T-helper 17 cell (primary cell): ENCODE measurements around the gene OR13J1. TPM values are rescaled to one million over a fixed set of nuclear protein-coding genes. Genes with fewer than 3 reads are reported as not detected.
"Not testable (repeated sequence)": the region's sequence is repeated elsewhere in the genome, so short reads cannot be mapped to it uniquely, and the experiment has no call there.

Source experiments
- ATAC-seq: fragments of 150-1000 bp; cut with Tn5 transposase; 2 replicates; pipeline ENCODE4 v1.10.0; 2021; ENCODE audit warnings: mild to moderate bottlenecking, moderate library complexity
- DNase-seq, 3 donors: peaks; one replicate each; pipeline versions ENCODE4 v3.0.0 to v3.0.0-alpha.2; 2020 to 2021
- H3K9me3 ChIP-seq: one replicate; pipeline ENCODE4 v1.7.0; 2013; ENCODE audit warnings: low read length, mild to moderate bottlenecking; ENCODE audit not compliant: control insufficient read depth, poor library complexity, severe bottlenecking
- H3K27ac Mint-ChIP-seq: one replicate; pipeline ENCODE4 v1.8.0; 2022; ENCODE audit warnings: mild to moderate bottlenecking, moderate library complexity, mixed read lengths
- H3K27me3 Mint-ChIP-seq: one replicate; pipeline ENCODE4 v1.8.0; 2022; ENCODE audit warnings: mixed read lengths
- H3K36me3 Mint-ChIP-seq: one replicate; pipeline ENCODE4 v1.8.0; 2022; ENCODE audit warnings: low read depth, mixed read lengths
- H3K4me1 Mint-ChIP-seq: one replicate; pipeline ENCODE4 v1.8.0; 2022; ENCODE audit warnings: mild to moderate bottlenecking, mixed read lengths
- H3K4me3 Mint-ChIP-seq: one replicate; pipeline ENCODE4 v1.8.0; 2022; ENCODE audit warnings: mild to moderate bottlenecking, moderate library complexity, mixed read lengths
- total RNA-seq, 4 donors: library from RNA in 2 of 4; stranded (reverse) in 2 of 4; gene quantifications; one replicate each; pipeline ENCODE4 v1.2.3 and lab custom pipeline; 2022 to 2026

The OR13J1 gene
- total RNA-seq, 2 donors from 2014 or later: not detected

- Mint-ChIP-seq H3K36me3 (peaks cover 3% of the 10 kb centered on the region), H3K27ac (no peak overlapping the region), H3K4me3 (no peak overlapping the region), H3K4me1 (peaks cover 4% of the 10 kb centered on the region), H3K27me3 (peaks cover 34% of the 10 kb centered on the region)
- H3K9me3 ChIP-seq: no peaks in the 10 kb centered on the region
- ATAC-seq (no peak), DNase-seq (no peak)
These were observed 21.9 kb upstream of the OR13J1 start for GRCh38 chr9:35892051-35892450.

GRCh38 chr9:35891646-35892045, 21.4 kb upstream of the OR13J1 start:
- Mint-ChIP-seq H3K4me3 (no peak overlapping the region), H3K27me3 (peaks cover 34% of the 10 kb centered on the region), H3K27ac (no peak overlapping the region), H3K4me1 (peaks cover 4% of the 10 kb centered on the region), H3K36me3 (peaks cover 3% of the 10 kb centered on the region)
- no peaks in the 10 kb centered on the region for H3K9me3 ChIP-seq
- ATAC-seq: no peak
- no peak for DNase-seq

GRCh38 chr9:35884908-35885307, 14.7 kb upstream of the OR13J1 start:
- not testable (repeated sequence) for H3K27ac Mint-ChIP-seq, ATAC-seq, H3K36me3 Mint-ChIP-seq, H3K4me3 Mint-ChIP-seq, DNase-seq, H3K9me3 ChIP-seq, H3K4me1 Mint-ChIP-seq
- H3K27me3 Mint-ChIP-seq: peaks cover 14% of the 10 kb centered on the region

GRCh38 chr9:35882996-35883395, 12.8 kb upstream of the OR13J1 start:
- Mint-ChIP-seq H3K4me1 (peaks cover 3% of the 10 kb centered on the region), H3K27ac (no peak overlapping the region), H3K27me3 (peaks cover 14% of the 10 kb centered on the region), H3K4me3 (no peak overlapping the region), H3K36me3 (peaks cover 2% of the 10 kb centered on the region)
- DNase-seq: no peak
- peaks cover under 1% of the 10 kb centered on the region for H3K9me3 ChIP-seq
- ATAC-seq: no peak

- peaks cover 5% of the 10 kb centered on the region for H3K9me3 ChIP-seq
- H3K27me3 Mint-ChIP-seq: peaks cover 14% of the 10 kb centered on the region
- peak; percentile 67 to 78 (median 76) for DNase-seq
- peaks cover 3% of the 10 kb centered on the region for H3K4me1 Mint-ChIP-seq
- peaks cover 3% of the 10 kb centered on the region for H3K36me3 Mint-ChIP-seq
- no peak overlapping the region for H3K27ac Mint-ChIP-seq
- no peak overlapping the region for H3K4me3 Mint-ChIP-seq
- peak; percentile 67 for ATAC-seq
These were observed 12.2 kb upstream of the OR13J1 start for GRCh38 chr9:35882263-35882848.

GRCh38 chr9:35872505-35872904, 2.3 kb upstream of the OR13J1 start:
- Mint-ChIP-seq H3K27ac (no peak overlapping the region), H3K36me3 (peaks cover 2% of the 10 kb centered on the region), H3K4me3 (no peak overlapping the region), H3K27me3 (peaks cover 9% of the 10 kb centered on the region), H3K4me1 (peaks cover 2% of the 10 kb centered on the region)
- peaks cover 2% of the 10 kb centered on the region for H3K9me3 ChIP-seq
- ATAC-seq: no peak
- no peak for DNase-seq

GRCh38 chr9:35871545-35871944, 1.3 kb upstream of the OR13J1 start:
- no peaks in the 10 kb centered on the region for H3K9me3 ChIP-seq
- Mint-ChIP-seq H3K4me1 (peaks cover 2% of the 10 kb centered on the region), H3K4me3 (no peak overlapping the region), H3K36me3 (no peaks in the 10 kb centered on the region), H3K27ac (no peak overlapping the region), H3K27me3 (peaks cover 9% of the 10 kb centered on the region)
- no peak for ATAC-seq
- DNase-seq: no peak

- Mint-ChIP-seq H3K36me3 (no peaks in the 10 kb centered on the region), H3K4me3 (no peak overlapping the region), H3K27me3 (peaks cover 11% of the 10 kb centered on the region), H3K4me1 (peaks cover 2% of the 10 kb centered on the region), H3K27ac (no peak overlapping the region)
- no peaks in the 10 kb centered on the region for H3K9me3 ChIP-seq
- ATAC-seq: no peak
- DNase-seq: no peak
These were observed 482 bp downstream of the OR13J1 start for GRCh38 chr9:35869621-35870216.

GRCh38 chr9:35868933-35869332, 1.3 kb downstream of the OR13J1 start:
- H3K9me3 ChIP-seq: no peaks in the 10 kb centered on the region
- ATAC-seq (no peak), DNase-seq (no peak)
- Mint-ChIP-seq H3K27me3 (peaks cover 18% of the 10 kb centered on the region), H3K4me1 (peaks cover 2% of the 10 kb centered on the region), H3K27ac (no peak overlapping the region), H3K4me3 (no peak overlapping the region), H3K36me3 (no peaks in the 10 kb centered on the region)

- peaks cover 24% of the 10 kb centered on the region for H3K27me3 Mint-ChIP-seq
- DNase-seq (no peak), ATAC-seq (no peak)
- no peak overlapping the region for H3K27ac Mint-ChIP-seq
- no peaks in the 10 kb centered on the region for H3K9me3 ChIP-seq
- H3K4me3 Mint-ChIP-seq: no peak overlapping the region
- H3K4me1 Mint-ChIP-seq: peaks cover 2% of the 10 kb centered on the region
- no peaks in the 10 kb centered on the region for H3K36me3 Mint-ChIP-seq
These were observed 2.7 kb downstream of the OR13J1 start for GRCh38 chr9:35867538-35867937.

GRCh38 chr9:35864695-35865255, 5.4 kb downstream of the OR13J1 start:
- no peaks in the 10 kb centered on the region for H3K4me1 Mint-ChIP-seq

GRCh38 chr9:35863583-35863982, 6.6 kb downstream of the OR13J1 start:
- Mint-ChIP-seq H3K27me3 (peaks cover 28% of the 10 kb centered on the region), H3K4me3 (no peak overlapping the region)
- ATAC-seq: no peak

More at GRCh38 chr9:35864695-35865255, 5.4 kb downstream of the OR13J1 start:
- ATAC-seq (no peak), DNase-seq (no peak)
- no peaks in the 10 kb centered on the region for H3K9me3 ChIP-seq
- Mint-ChIP-seq H3K27ac (no peak overlapping the region), H3K4me3 (no peak overlapping the region), H3K27me3 (peaks cover 35% of the 10 kb centered on the region), H3K36me3 (peaks cover 3% of the 10 kb centered on the region)

GRCh38 chr9:35862328-35862727, 7.9 kb downstream of the OR13J1 start:
- Mint-ChIP-seq H3K4me1 (peaks cover 14% of the 10 kb centered on the region), H3K36me3 (peaks cover 3% of the 10 kb centered on the region), H3K4me3 (no peak overlapping the region), H3K27me3 (peaks cover 28% of the 10 kb centered on the region), H3K27ac (no peak overlapping the region)
- H3K9me3 ChIP-seq: no peaks in the 10 kb centered on the region
- DNase-seq (no peak), ATAC-seq (no peak)

More at GRCh38 chr9:35863583-35863982, 6.6 kb downstream of the OR13J1 start:
- no peaks in the 10 kb centered on the region for H3K9me3 ChIP-seq
- H3K4me1 Mint-ChIP-seq: peaks cover 9% of the 10 kb centered on the region
- H3K27ac Mint-ChIP-seq: no peak overlapping the region
- H3K36me3 Mint-ChIP-seq: peaks cover 3% of the 10 kb centered on the region
- DNase-seq: no peak
